ENCODE results near the gene ZNF454. TPM values are rescaled to one million over a fixed set of nuclear protein-coding genes. Genes with fewer than 3 reads are reported as not detected.

ZNF454 gene
- 2.4 TPM for total RNA-seq (ENCODE audit: insufficient read depth, low replicate concordance)

- DNase-seq (ENCODE audit: low spot score) = peak; percentile 98
These were observed at the start of gene ZNF454 for GRCh38 chr5:178940569-178941360. Gene ZNF454 (plus strand): TSS chr5:178941198. CDS start chr5:178942792, 1,594 bp downstream.

- peak; percentile 79 for DNase-seq (ENCODE audit: low spot score)
These were observed 45.1 kb upstream of the ZNF454 start, which contains the start of gene ZFP2 for GRCh38 chr5:178895615-178896571. Gene ZFP2 (plus strand): TSS chr5:178895913. CDS start chr5:178931314, 35,401 bp downstream.

- no peak for DNase-seq (ENCODE audit: low spot score)
These were observed 41.7 kb upstream of the ZNF454 start for GRCh38 chr5:178899289-178899688.

GRCh38 chr5:178902849-178903248, 38.1 kb upstream of the ZNF454 start:
- DNase-seq (ENCODE audit: low spot score) = no peak

GRCh38 chr5:178931846-178932760, 8.9 kb upstream of the ZNF454 start:
- DNase-seq (ENCODE audit: low spot score) = no peak

GRCh38 chr5:178941361-178941760, 363 bp downstream of the ZNF454 start:
- DNase-seq (ENCODE audit: low spot score) = no peak

- DNase-seq (ENCODE audit: low spot score) = no peak
These were observed 24.6 kb downstream of the ZNF454 start for GRCh38 chr5:178965465-178966055.

- DNase-seq (ENCODE audit: low spot score) = no peak
These were observed 40.4 kb downstream of the ZNF454 start for GRCh38 chr5:178981381-178981780.

- no peak for DNase-seq (ENCODE audit: low spot score)
These were observed 41.9 kb downstream of the ZNF454 start for GRCh38 chr5:178982941-178983340.

- DNase-seq (ENCODE audit: low spot score) = no peak
These were observed 42.7 kb downstream of the ZNF454 start for GRCh38 chr5:178983728-178984127.

GRCh38 chr5:178984145-178985072, 43.4 kb downstream of the ZNF454 start:
- DNase-seq (ENCODE audit: low spot score) = no peak

GRCh38 chr5:178986326-178986960, 45.4 kb downstream of the ZNF454 start:
- no peak for DNase-seq (ENCODE audit: low spot score)

GRCh38 chr5:178988436-178989220, 47.6 kb downstream of the ZNF454 start:
- DNase-seq (ENCODE audit: low spot score) = no peak

- no peak for DNase-seq (ENCODE audit: low spot score)
These were observed 48.3 kb downstream of the ZNF454 start for GRCh38 chr5:178989311-178989710.

GRCh38 chr5:178990491-178990890, 49.5 kb downstream of the ZNF454 start:
- DNase-seq (ENCODE audit: low spot score) = no peak

GRCh38 chr5:178991190-178992145, 50.5 kb downstream of the ZNF454 start:
- DNase-seq (ENCODE audit: low spot score) = no peak

- no peak for DNase-seq (ENCODE audit: low spot score)
These were observed 51.4 kb downstream of the ZNF454 start for GRCh38 chr5:178992291-178992895.
